Measurements from ENCODE around the gene DNAH17. TPM values are rescaled to one million over a fixed set of nuclear protein-coding genes. Genes with fewer than 3 reads are reported as not detected.

The DNAH17 gene
- total and polyA plus RNA-seq, 2 of the 13 experiments (the other 11 are each of a cell fraction or from before 2014, with no cell fraction given) = 0.86 to 1.6 TPM

GRCh38 chr17:78601577-78602190 is 24.5 kb upstream of the DNAH17 start (continued):
- TF ChIP-seq ARNT2 (CRISPR knock-in tag; IDR thresholded peaks at IDR 0.05; ENCODE audit: low read depth) (peak; percentile 82), MYPOP (CRISPR knock-in tag; IDR thresholded peaks at IDR 0.05) (peak; percentile 72; the same call in 1 of the 2 replicates), TERF1 (CRISPR knock-in tag; IDR thresholded peaks at IDR 0.05) (no peak), ZNF660 (CRISPR knock-in tag; IDR thresholded peaks at IDR 0.05; ENCODE audit: borderline replicate concordance, low read depth) (no peak), ZNF501 (CRISPR knock-in tag; IDR thresholded peaks at IDR 0.05) (peak; percentile 88), MYNN (CRISPR knock-in tag; IDR thresholded peaks at IDR 0.05; ENCODE audit: low read depth) (peak; percentile 40; the same call in 1 of the 2 replicates), AKNA (CRISPR knock-in tag; IDR thresholded peaks at IDR 0.05; ENCODE audit: borderline replicate concordance) (no peak; the same call in 1 of the 2 replicates), ZNF609 (CRISPR knock-in tag; IDR thresholded peaks at IDR 0.05; ENCODE audit: borderline replicate concordance) (peak; percentile 92), JARID2 (CRISPR knock-in tag; IDR thresholded peaks at IDR 0.05; ENCODE audit: insufficient replicate concordance) (peak; percentile 40), NRL (CRISPR knock-in tag; IDR thresholded peaks at IDR 0.05; ENCODE audit: borderline replicate concordance) (0 out of 2 replicates have a peak, but pooled peaks have one; percentile 74), SNAI1 (CRISPR knock-in tag; IDR thresholded peaks at IDR 0.05; ENCODE audit: borderline replicate concordance) (0 out of 2 replicates have a peak, but pooled peaks have one; percentile 69), SETDB1 (CRISPR knock-in tag; IDR thresholded peaks at IDR 0.05; ENCODE audit: borderline replicate concordance) (no peak), ZNF572 (CRISPR knock-in tag; IDR thresholded peaks at IDR 0.05) (0 out of 2 replicates have a peak, but pooled peaks have one; percentile 36), NFIC (IDR thresholded peaks at IDR 0.05; ENCODE audit: low read length) (peak; percentile 83; the same call in 1 of the 2 replicates), ZNF317 (CRISPR knock-in tag; IDR thresholded peaks at IDR 0.05) (no peak; the same call in none of the 2 replicates)

Measured in HepG2 (cell line).